Peyer's patch (tissue), 4 donors: ENCODE measurements around the gene GRIK4. TPM values are rescaled to one million over a fixed set of nuclear protein-coding genes. Genes with fewer than 3 reads are reported as not detected.

Source experiments
- DNase-seq, 3 donors: peaks; one replicate each; pipeline ENCODE4 v3.0.0-alpha.2; 2017 to 2019
- H3K27ac ChIP-seq, 4 donors: fragments of 200-600 bp; sonication (generic); one replicate each; pipeline ENCODE4 v1.5.1; 2016 to 2019
- H3K27me3 ChIP-seq, 2 donors: fragments of 200-600 bp; sonication (generic); one replicate each; pipeline ENCODE4 v1.5.1; 2019
- H3K36me3 ChIP-seq, 3 donors: fragments of 200-600 bp; sonication (generic); one replicate each; pipeline ENCODE4 v1.5.1; 2016 to 2019
- H3K4me1 ChIP-seq, 4 donors: fragments of 200-600 bp; sonication (generic); one replicate each; pipeline ENCODE4 v1.5.1; 2016 to 2019
- H3K4me3 ChIP-seq, 4 donors: fragments of 200-600 bp; sonication (generic); 1 replicate in 3 of 4; 2 replicates in 1 of 4; pipeline ENCODE4 v1.5.1; 2016 to 2019; ENCODE audit warnings: mild to moderate bottlenecking in 1 of 4
- H3K9me3 ChIP-seq, 4 donors: fragments of 200-600 bp; sonication (generic); one replicate each; pipeline ENCODE4 v1.5.1; 2016 to 2019; ENCODE audit warnings: mild to moderate bottlenecking in 1 of 4
- POLR2A ChIP-seq, 2 donors: fragments of 450-650 bp; IDR thresholded peaks; one replicate each; pipeline ENCODE4 v1.5.1; 2017; ENCODE audit warnings: antibody characterized with exemption in 2 of 2, mild to moderate bottlenecking in 2 of 2, moderate library complexity in 2 of 2
- total RNA-seq, 4 donors: library from RNA; depleted of rRNA; stranded (reverse); fragments of >200 nt; gene quantifications; one replicate each; pipeline ENCODE4 v1.1.0, GENCODE V29; 2016
- TF ChIP-seq, protein P1 (sequence below), 6 experiments: fragments of 450-650 bp in 4 of 6; fragments of 200-600 bp in 2 of 6; sonication (generic) in 1 of 6; IDR thresholded peaks; one replicate each; pipeline ENCODE4 v1.5.1; 2017 to 2019; ENCODE audit warnings: antibody characterized with exemption in 6 of 6, mild to moderate bottlenecking in 3 of 6, moderate library complexity in 1 of 6

Gene GRIK4
- total RNA-seq, 4 donors from 2014 or later = 0.40 to 2.5 TPM; not detected in 2

- TF ChIP-seq, protein P1, sequence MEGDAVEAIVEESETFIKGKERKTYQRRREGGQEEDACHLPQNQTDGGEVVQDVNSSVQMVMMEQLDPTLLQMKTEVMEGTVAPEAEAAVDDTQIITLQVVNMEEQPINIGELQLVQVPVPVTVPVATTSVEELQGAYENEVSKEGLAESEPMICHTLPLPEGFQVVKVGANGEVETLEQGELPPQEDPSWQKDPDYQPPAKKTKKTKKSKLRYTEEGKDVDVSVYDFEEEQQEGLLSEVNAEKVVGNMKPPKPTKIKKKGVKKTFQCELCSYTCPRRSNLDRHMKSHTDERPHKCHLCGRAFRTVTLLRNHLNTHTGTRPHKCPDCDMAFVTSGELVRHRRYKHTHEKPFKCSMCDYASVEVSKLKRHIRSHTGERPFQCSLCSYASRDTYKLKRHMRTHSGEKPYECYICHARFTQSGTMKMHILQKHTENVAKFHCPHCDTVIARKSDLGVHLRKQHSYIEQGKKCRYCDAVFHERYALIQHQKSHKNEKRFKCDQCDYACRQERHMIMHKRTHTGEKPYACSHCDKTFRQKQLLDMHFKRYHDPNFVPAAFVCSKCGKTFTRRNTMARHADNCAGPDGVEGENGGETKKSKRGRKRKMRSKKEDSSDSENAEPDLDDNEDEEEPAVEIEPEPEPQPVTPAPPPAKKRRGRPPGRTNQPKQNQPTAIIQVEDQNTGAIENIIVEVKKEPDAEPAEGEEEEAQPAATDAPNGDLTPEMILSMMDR (IDR thresholded peaks at IDR 0.05) = no peak
- TF ChIP-seq POLR2A (IDR thresholded peaks at IDR 0.05) = no peak
- peak in 1 of 3 donors; percentile 8 for DNase-seq
- H3K27ac ChIP-seq = no peak overlapping the region
Observed at GRCh38 chr11:120603071-120603470, 91.5 kb downstream of the GRIK4 start.

DNA sequence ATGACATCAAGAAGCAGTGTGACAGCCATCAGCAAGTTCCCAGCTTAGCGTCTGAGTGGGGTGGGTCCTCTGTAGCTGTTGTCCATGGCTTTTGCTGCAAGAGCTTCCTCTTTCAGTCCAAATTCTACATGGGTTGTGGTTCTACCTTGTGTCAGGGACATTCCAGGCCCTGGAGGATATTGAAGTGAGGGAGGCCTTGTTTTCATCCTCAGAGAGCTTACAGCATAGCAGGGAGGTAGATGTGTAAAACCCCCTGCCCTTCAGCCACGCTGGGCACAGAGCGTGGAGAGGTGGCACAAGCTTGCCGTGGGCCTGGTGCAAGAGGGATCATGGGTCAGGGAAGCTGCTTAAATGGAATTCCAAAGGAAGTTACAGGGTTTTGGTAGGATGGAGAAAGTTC, 93.9 kb downstream of the GRIK4 start:
- H3K27me3 ChIP-seq = no peaks in the 10 kb centered on the region
- no peaks in the 10 kb centered on the region for H3K36me3 ChIP-seq
- no peak overlapping the region for H3K27ac ChIP-seq
- H3K4me1 ChIP-seq = peaks cover 0 to 8% (median 0%) of the 10 kb centered on the region in 4 donors
- DNase-seq = peak in 1 of 3 donors; percentile 14
- no peaks in the 10 kb centered on the region for H3K9me3 ChIP-seq
- no peak for TF ChIP-seq POLR2A (IDR thresholded peaks at IDR 0.05)
- TF ChIP-seq, protein P1 (IDR thresholded peaks at IDR 0.05) = no peak
- no peak overlapping the region for H3K4me3 ChIP-seq

More at GRCh38 chr11:120603071-120603470, 91.5 kb downstream of the GRIK4 start:
- Histone ChIP-seq H3K9me3 (no peaks in the 10 kb centered on the region), H3K36me3 (no peaks in the 10 kb centered on the region), H3K27me3 (no peaks in the 10 kb centered on the region), H3K4me1 (no peaks in the 10 kb centered on the region), H3K4me3 (no peak overlapping the region)

GRCh38 chr11:120606211-120607010, 94.9 kb downstream of the GRIK4 start:
- Histone ChIP-seq H3K27me3 (no peaks in the 10 kb centered on the region), H3K4me1 (peaks cover 0 to 8% (median 0%) of the 10 kb centered on the region in 4 donors), H3K9me3 (no peaks in the 10 kb centered on the region), H3K36me3 (no peaks in the 10 kb centered on the region), H3K4me3 (no peak overlapping the region), H3K27ac (no peak overlapping the region)
- no peak for TF ChIP-seq POLR2A (IDR thresholded peaks at IDR 0.05)
- TF ChIP-seq, protein P1 (IDR thresholded peaks at IDR 0.05) = no peak
- DNase-seq = peak in 1 of 3 donors; percentile 16

- Histone ChIP-seq H3K36me3 (no peaks in the 10 kb centered on the region), H3K27ac (no peak overlapping the region), H3K4me3 (no peak overlapping the region), H3K27me3 (no peaks in the 10 kb centered on the region), H3K4me1 (peaks cover 0 to 13% (median 0%) of the 10 kb centered on the region in 4 donors), H3K9me3 (no peaks in the 10 kb centered on the region)
- no peak for DNase-seq
- TF ChIP-seq POLR2A (IDR thresholded peaks at IDR 0.05) = no peak
- TF ChIP-seq, protein P1 (IDR thresholded peaks at IDR 0.05) = no peak
Observed at GRCh38 chr11:120608061-120608460, 96.5 kb downstream of the GRIK4 start.

DNA sequence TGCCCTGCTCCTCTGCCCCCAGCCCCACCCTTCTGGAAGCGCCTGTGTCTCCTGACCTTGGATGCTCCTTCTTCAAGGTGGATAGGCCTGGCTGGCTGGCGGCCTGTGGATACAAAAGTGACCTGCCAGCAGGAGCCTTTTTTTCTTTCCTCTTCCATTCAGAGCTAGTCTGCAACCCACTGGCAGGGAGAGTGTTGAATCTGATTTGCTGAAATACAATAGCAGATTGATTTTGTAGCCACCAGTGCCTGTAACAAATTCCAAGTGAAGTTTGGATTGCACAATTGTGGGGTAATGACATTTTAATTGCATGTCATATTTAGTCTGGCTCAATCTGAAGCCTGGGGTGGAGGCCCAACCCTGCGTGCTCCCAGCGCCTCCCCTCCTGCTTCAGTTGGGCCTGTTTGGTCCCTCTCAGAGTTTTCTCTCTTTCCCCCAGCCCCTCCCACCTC, 97.2 kb downstream of the GRIK4 start:
- Histone ChIP-seq H3K4me1 (peaks cover 0 to 13% (median 0%) of the 10 kb centered on the region in 4 donors), H3K9me3 (no peaks in the 10 kb centered on the region), H3K4me3 (no peak overlapping the region), H3K27ac (no peak overlapping the region), H3K36me3 (no peaks in the 10 kb centered on the region), H3K27me3 (no peaks in the 10 kb centered on the region)
- no peak for TF ChIP-seq POLR2A (IDR thresholded peaks at IDR 0.05)
- TF ChIP-seq, protein P1 (IDR thresholded peaks at IDR 0.05) = no peak
- no peak for DNase-seq
